AG09309 (cell line): ENCODE measurements around the gene CDH12.

Source experiments
- DNase-seq: peaks from one replicate; pipeline ENCODE4 v3.0.0-alpha.2; 2010; ENCODE audit warnings: low read depth
- H3K4me3 ChIP-seq: 2 replicates; pipeline ENCODE4 v1.5.1; 2011; ENCODE audit warnings: mild to moderate bottlenecking, low read depth, low read length, moderate library complexity; ENCODE audit not compliant: control insufficient read depth
- TF ChIP-seq, protein P1 (sequence below): IDR thresholded peaks from 2 replicates; pipeline ENCODE4 v1.5.1; 2011; ENCODE audit warnings: mild to moderate bottlenecking, low read depth, low read length, inconsistent platforms; ENCODE audit not compliant: insufficient read depth, control insufficient read depth; ENCODE audit errors: missing control alignments

CDH12 gene

DNA sequence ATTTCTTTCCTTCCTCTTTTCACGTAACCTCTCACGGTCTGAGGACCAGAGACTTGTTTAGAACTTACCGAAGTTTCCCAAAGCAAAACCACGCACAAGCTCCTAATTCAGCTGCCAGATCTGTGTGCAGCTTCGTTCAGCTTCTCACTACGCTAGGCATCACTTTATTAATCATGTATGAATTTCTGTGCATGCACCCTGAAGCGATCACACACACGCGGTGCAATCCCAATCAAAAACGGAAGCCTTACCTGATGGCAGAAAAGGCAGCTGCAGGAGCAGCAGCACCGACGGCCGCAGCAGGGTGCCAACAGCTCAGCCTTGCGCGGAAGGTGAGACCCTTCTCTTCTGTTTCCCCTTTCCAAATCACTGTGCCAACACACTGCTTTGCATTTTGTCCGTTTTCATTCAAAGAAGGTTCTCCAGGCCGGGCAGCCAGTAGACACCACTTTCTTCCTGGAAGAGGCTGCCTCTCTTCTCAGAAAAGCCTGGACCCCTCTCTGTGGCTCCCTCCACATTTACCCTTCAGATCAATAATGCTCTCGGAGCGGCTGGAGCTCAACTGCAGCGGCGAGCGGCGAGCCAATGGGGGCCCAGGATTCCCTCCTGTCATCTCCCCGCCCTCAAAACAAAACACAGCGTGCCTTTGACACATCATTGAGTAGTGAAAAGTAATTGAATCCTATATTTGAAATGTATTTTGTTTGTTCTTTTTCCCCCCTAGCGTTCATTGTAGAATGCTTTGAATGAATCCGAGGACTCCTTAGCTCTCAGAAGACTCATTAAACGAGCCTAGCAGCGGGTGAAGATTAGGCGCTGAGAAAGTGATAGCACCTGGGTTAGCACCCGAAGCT lies at the start of gene CDH12:
CDH12 (minus strand) TSS at position 538 of the 854 bp plus-strand sequence.
- TF ChIP-seq, protein P1, sequence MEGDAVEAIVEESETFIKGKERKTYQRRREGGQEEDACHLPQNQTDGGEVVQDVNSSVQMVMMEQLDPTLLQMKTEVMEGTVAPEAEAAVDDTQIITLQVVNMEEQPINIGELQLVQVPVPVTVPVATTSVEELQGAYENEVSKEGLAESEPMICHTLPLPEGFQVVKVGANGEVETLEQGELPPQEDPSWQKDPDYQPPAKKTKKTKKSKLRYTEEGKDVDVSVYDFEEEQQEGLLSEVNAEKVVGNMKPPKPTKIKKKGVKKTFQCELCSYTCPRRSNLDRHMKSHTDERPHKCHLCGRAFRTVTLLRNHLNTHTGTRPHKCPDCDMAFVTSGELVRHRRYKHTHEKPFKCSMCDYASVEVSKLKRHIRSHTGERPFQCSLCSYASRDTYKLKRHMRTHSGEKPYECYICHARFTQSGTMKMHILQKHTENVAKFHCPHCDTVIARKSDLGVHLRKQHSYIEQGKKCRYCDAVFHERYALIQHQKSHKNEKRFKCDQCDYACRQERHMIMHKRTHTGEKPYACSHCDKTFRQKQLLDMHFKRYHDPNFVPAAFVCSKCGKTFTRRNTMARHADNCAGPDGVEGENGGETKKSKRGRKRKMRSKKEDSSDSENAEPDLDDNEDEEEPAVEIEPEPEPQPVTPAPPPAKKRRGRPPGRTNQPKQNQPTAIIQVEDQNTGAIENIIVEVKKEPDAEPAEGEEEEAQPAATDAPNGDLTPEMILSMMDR, result no peak
- no peak for DNase-seq
- no peak within 1 kb of the TSS for H3K4me3 ChIP-seq

DNA sequence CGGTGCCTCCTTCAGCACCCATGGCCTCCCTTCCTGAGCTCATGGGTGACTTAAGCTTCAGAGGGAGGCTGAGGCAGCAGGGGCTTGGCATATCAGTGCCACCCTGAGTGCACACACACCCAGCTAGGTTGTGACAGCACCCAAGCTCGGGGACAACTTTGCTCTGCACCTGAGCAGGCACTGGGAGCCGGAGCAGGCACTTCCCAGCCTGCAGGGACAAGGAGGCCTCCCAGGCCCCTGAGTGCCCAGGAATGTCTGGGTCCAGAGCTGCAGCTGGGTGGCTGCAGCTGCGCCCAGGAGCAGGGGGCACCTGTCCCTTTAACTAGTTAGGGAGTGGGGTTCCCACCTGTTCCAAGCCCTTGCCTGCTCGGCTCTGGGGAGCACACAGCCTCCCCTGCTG lies 48.7 kb upstream of the CDH12 start:
- DNase-seq, result no peak
- no peak overlapping the region for H3K4me3 ChIP-seq
- TF ChIP-seq, protein P1, result no peak

DNA sequence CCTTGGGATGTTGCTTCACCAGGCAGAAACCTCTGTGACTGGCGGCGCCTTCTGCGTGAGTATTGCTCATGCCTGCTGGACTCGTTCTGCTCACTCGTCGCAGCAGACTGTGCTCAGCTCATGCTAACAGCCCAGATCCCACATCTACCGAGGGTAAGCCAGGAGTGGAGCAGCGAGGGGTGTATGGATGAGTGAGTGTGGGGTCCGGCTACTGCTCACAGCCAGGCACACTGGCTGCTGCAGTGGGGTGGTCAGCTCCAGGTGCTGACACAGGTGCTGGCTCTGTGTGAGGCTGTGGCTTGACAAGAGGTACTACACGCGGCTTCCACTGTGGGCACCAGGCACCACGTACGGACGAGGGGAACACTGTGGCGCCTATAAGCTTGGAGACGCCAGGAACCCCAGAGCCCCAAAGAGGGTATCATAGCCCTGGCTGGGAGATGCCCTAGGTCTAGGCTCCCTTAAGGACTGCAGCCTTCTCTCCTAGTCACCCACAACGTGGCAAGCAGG lies 47.7 kb upstream of the CDH12 start:
- no peak for DNase-seq
- H3K4me3 ChIP-seq, result no peak overlapping the region
- TF ChIP-seq, protein P1, result no peak

DNA sequence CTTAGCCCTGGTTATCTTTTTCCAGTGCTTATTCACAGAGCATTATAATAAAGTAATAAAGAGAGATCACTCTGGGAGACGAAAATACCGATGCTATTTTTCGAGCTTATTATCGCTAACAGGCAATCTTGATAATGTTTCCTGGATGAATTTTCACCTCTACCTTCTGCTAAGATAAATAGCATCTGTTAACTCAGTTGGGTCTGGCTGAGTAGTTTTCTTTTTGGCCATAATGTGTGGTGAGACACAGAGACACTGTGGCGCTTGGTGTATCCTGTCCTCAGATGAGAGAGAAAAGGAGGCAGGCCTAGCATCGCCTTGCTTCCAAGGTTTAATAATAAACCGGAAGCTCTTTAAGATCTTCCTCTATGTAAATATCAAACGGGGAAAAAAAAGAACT lies 46.2 kb upstream of the CDH12 start:
- no peak for DNase-seq

DNA sequence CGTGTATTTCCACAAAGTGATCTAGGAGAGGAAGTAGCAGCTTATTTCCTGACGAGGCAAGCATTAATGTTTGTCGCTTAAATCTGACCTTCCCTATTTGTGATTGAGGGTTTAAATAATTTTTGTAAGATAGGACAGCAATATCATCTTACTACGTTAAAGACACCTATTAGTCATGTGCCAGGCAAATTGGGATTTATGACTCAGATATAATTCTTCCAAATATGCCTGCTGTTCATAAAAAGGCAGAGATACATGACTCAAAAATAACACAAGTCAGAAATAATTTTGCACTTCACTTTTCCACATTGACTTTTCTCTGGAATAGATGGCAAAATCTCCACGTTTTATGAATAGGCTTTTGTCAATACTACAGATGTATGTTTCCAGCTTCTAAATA lies 43.0 kb upstream of the CDH12 start:
- TF ChIP-seq, protein P1, result no peak
- DNase-seq, result no peak
- no peak overlapping the region for H3K4me3 ChIP-seq

More for the DNA sequence above, 46.2 kb upstream of the CDH12 start:
- H3K4me3 ChIP-seq, result no peak overlapping the region
- TF ChIP-seq, protein P1, result no peak

DNA sequence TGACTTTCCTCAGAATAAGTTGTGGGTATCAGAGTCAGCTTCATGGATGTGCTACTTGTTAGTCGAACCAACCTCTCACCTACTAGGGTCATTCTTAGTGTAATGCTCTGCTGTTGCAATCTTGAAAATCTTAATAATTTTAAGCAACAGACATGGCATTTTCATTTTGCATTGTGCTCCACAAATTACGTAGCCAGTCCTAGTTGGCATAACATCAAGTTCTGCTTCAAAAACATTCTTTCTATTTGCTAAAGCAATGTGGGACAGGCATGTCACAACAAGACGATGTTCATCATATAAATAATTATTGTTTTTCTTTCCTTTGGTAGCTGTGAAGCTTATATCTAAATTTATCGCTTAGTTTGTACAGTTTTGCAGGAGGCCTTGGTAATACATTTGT lies 39.3 kb upstream of the CDH12 start:
- TF ChIP-seq, protein P1, result no peak
- no peak for DNase-seq
- no peak overlapping the region for H3K4me3 ChIP-seq
